ENCODE data around the gene BTBD19. TPM values are rescaled to one million over a fixed set of nuclear protein-coding genes. Genes with fewer than 3 reads are reported as not detected.
A peak's percentile ranks its signal among the peaks of the same experiment; 100 is the strongest.

BTBD19 gene
- polyA plus RNA-seq, 1 donor (not counting 4 experiments of a cell fraction or from before 2014, with no cell fraction given): 2.9 TPM

DNA sequence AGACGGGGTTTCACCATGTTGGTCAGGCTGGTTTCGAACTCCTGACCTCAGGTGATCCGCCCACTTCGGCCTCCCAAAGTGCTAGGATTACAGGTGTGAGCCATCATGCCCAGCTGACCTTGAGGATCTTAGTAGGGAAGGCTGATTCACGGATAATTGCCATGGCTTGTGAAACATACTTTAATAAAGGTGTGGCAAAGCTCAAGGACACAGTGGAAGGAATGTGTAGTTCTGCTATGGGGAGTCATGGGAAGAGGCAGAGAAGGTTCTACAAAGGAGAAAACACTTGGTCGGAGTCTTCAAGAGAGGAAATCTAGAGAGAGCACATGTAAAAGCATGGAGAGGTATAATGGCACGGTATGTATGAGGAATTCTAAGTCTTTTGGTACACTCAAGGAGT is 47.4 kb downstream of the BTBD19 start:
- Histone ChIP-seq H3K4me2 (ENCODE audit: control insufficient read depth, extremely low read depth, insufficient read depth, low read depth, low read length) (no peak overlapping the region), H3K9ac (ENCODE audit: control insufficient read depth, extremely low read depth, insufficient read depth, low read length) (no peak overlapping the region), H4K20me1 (ENCODE audit: control insufficient read depth, extremely low read depth, insufficient read depth, low read length) (no peaks in the 10 kb centered on the region), H3K4me3 (ENCODE audit: control insufficient read depth in 2 of 3, extremely low read depth in 1 of 3, insufficient read depth in 2 of 3, low read depth in 1 of 3, low read length in 3 of 3) (no peak overlapping the region), H3K27ac (ENCODE audit: control insufficient read depth, insufficient read depth, low read length) (no peak overlapping the region), H3K4me1 (ENCODE audit: control insufficient read depth, extremely low read depth, insufficient read depth, low read length) (no peaks in the 10 kb centered on the region), H3K27me3 (ENCODE audit: control insufficient read depth, extremely low read depth, insufficient read depth, low read length) (no peaks in the 10 kb centered on the region), H3K36me3 (ENCODE audit: control insufficient read depth in 2 of 2, extremely low read depth in 1 of 2, insufficient read depth in 2 of 2, low read length in 2 of 2) (no peaks in the 10 kb centered on the region), H2AFZ (ENCODE audit: control insufficient read depth, low read length) (no peak overlapping the region), H3K79me2 (ENCODE audit: control insufficient read depth, insufficient read depth, low read length) (no peaks in the 10 kb centered on the region), H3K9me3 (ENCODE audit: control insufficient read depth, low read depth, low read length) (no peaks in the 10 kb centered on the region), H3K9me1 (ENCODE audit: control insufficient read depth, extremely low read depth, insufficient read depth, low read length) (no peaks in the 10 kb centered on the region)
- TF ChIP-seq, protein P1, sequence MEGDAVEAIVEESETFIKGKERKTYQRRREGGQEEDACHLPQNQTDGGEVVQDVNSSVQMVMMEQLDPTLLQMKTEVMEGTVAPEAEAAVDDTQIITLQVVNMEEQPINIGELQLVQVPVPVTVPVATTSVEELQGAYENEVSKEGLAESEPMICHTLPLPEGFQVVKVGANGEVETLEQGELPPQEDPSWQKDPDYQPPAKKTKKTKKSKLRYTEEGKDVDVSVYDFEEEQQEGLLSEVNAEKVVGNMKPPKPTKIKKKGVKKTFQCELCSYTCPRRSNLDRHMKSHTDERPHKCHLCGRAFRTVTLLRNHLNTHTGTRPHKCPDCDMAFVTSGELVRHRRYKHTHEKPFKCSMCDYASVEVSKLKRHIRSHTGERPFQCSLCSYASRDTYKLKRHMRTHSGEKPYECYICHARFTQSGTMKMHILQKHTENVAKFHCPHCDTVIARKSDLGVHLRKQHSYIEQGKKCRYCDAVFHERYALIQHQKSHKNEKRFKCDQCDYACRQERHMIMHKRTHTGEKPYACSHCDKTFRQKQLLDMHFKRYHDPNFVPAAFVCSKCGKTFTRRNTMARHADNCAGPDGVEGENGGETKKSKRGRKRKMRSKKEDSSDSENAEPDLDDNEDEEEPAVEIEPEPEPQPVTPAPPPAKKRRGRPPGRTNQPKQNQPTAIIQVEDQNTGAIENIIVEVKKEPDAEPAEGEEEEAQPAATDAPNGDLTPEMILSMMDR (optimal IDR thresholded peaks at IDR 0.05 in 1 of 3, IDR thresholded peaks at IDR 0.05 in 1 of 3, conservative IDR thresholded peaks at IDR 0.05 in 1 of 3; ENCODE audit: extremely low read depth in 1 of 3, insufficient read depth in 2 of 3, low read length in 3 of 3): peak in 2 of 3 experiments; percentile 14 to 48
- TF ChIP-seq EZH2 (IDR thresholded peaks at IDR 0.05; ENCODE audit: low read length): no peak
- FAIRE-seq (no peak), DNase-seq (ENCODE audit: low read depth, low spot score) (no peak)
- dilution Hi-C loops (cut with MboI; ENCODE audit: extremely low pct_ligation_motif_present, low sequenced_read_pairs): no loop called here

DNA sequence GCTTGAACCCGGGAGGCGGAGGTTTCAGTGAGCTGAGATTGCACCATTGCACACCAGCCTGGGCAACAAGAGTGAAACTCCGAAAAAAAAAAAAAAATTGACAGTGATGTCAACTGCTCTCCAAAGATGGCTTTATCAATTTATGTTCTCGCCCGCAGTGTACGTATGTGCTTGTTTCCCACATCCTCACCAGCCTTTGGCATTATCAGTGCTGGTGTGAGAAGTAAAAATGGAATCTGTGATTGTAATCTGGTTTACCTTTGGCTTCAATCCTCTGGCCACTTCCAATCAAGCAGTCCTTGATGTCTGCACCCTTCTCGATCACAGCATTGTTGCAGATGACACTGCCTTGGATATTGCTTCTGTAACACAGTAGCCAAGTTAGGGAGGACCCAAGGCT is 49.1 kb downstream of the BTBD19 start:
- H3K36me3 ChIP-seq (ENCODE audit: control insufficient read depth in 2 of 2, extremely low read depth in 1 of 2, insufficient read depth in 2 of 2, low read length in 2 of 2): no peaks in the 10 kb centered on the region
- no peaks in the 10 kb centered on the region for H3K4me1 ChIP-seq (ENCODE audit: control insufficient read depth, extremely low read depth, insufficient read depth, low read length)
- dilution Hi-C loops (cut with MboI; ENCODE audit: extremely low pct_ligation_motif_present, low sequenced_read_pairs): no loop called here
- no peak overlapping the region for H3K27ac ChIP-seq (ENCODE audit: control insufficient read depth, insufficient read depth, low read length)
- H3K9me3 ChIP-seq (ENCODE audit: control insufficient read depth, low read depth, low read length): no peaks in the 10 kb centered on the region
- no peak overlapping the region for H3K4me3 ChIP-seq (ENCODE audit: control insufficient read depth in 2 of 3, extremely low read depth in 1 of 3, insufficient read depth in 2 of 3, low read depth in 1 of 3, low read length in 3 of 3)
- no peaks in the 10 kb centered on the region for H3K27me3 ChIP-seq (ENCODE audit: control insufficient read depth, extremely low read depth, insufficient read depth, low read length)
- FAIRE-seq (no peak), DNase-seq (ENCODE audit: low read depth, low spot score) (no peak)
- no peak overlapping the region for H3K9ac ChIP-seq (ENCODE audit: control insufficient read depth, extremely low read depth, insufficient read depth, low read length)
- H3K9me1 ChIP-seq (ENCODE audit: control insufficient read depth, extremely low read depth, insufficient read depth, low read length): no peaks in the 10 kb centered on the region
- no peaks in the 10 kb centered on the region for H4K20me1 ChIP-seq (ENCODE audit: control insufficient read depth, extremely low read depth, insufficient read depth, low read length)
- H3K79me2 ChIP-seq (ENCODE audit: control insufficient read depth, insufficient read depth, low read length): no peaks in the 10 kb centered on the region
- H2AFZ ChIP-seq (ENCODE audit: control insufficient read depth, low read length): no peak overlapping the region
- H3K4me2 ChIP-seq (ENCODE audit: control insufficient read depth, extremely low read depth, insufficient read depth, low read depth, low read length): no peak overlapping the region
- TF ChIP-seq EZH2 (IDR thresholded peaks at IDR 0.05; ENCODE audit: low read length): no peak
- TF ChIP-seq, protein P1 (optimal IDR thresholded peaks at IDR 0.05 in 1 of 3, IDR thresholded peaks at IDR 0.05 in 1 of 3, conservative IDR thresholded peaks at IDR 0.05 in 1 of 3; ENCODE audit: extremely low read depth in 1 of 3, insufficient read depth in 2 of 3, low read length in 3 of 3): no peak
